ENCODE measurements around the gene TFIP11.

DNA sequence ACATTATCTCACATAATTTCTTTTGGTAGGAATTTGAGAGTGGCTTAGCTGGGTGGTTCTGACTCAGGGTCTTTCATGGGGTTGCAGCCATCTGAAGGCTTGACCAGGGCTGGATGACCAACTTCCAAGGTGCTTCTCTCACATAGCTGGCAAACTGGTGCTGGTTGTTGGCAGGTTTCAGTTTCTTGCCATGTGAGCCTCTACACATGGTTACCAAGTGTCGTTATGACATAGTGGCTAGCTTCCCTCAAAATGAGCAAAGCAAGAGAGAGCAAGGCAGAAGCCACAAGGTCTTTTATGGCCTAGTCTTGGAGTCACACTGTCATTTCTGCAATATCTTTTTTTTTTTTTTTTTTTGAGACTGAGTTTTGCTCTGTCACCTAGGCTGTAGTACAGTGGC is 4.2 kb upstream of the TFIP11 start:
- TF ChIP-seq, protein P1, sequence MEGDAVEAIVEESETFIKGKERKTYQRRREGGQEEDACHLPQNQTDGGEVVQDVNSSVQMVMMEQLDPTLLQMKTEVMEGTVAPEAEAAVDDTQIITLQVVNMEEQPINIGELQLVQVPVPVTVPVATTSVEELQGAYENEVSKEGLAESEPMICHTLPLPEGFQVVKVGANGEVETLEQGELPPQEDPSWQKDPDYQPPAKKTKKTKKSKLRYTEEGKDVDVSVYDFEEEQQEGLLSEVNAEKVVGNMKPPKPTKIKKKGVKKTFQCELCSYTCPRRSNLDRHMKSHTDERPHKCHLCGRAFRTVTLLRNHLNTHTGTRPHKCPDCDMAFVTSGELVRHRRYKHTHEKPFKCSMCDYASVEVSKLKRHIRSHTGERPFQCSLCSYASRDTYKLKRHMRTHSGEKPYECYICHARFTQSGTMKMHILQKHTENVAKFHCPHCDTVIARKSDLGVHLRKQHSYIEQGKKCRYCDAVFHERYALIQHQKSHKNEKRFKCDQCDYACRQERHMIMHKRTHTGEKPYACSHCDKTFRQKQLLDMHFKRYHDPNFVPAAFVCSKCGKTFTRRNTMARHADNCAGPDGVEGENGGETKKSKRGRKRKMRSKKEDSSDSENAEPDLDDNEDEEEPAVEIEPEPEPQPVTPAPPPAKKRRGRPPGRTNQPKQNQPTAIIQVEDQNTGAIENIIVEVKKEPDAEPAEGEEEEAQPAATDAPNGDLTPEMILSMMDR (IDR thresholded peaks at IDR 0.05) = no peak
- no peak for TF ChIP-seq POLR2A (IDR thresholded peaks at IDR 0.05)
